Breast epithelium (tissue), 4 donors: ENCODE measurements around the gene PWWP2A. TPM values are rescaled to one million over a fixed set of nuclear protein-coding genes. Genes with fewer than 3 reads are reported as not detected.

ENCODE experiments used
- DNase-seq, 2 donors: peaks; one replicate each; pipeline ENCODE4 v3.0.0-alpha.2; 2019; ENCODE audit warnings: low spot score in 2 of 2
- H3K27ac ChIP-seq, 2 donors: fragments of 200-600 bp; sonication (generic) in 1 of 2; one replicate each; pipeline ENCODE4 v1.5.1; 2016 to 2019; ENCODE audit warnings: mild to moderate bottlenecking in 1 of 2
- H3K27me3 ChIP-seq, 2 donors: fragments of 200-600 bp; sonication (generic) in 1 of 2; one replicate each; pipeline versions ENCODE4 v1.5.1 to v1.6.0; 2017 to 2019; ENCODE audit warnings: control low read depth in 1 of 2, mild to moderate bottlenecking in 1 of 2
- H3K36me3 ChIP-seq: fragments of 200-600 bp; one replicate; pipeline ENCODE4 v1.5.1; 2019
- H3K4me1 ChIP-seq, 2 donors: fragments of 200-600 bp; sonication (generic); one replicate each; pipeline ENCODE4 v1.5.1; 2016 to 2019; ENCODE audit warnings: control low read depth in 1 of 2
- H3K4me3 ChIP-seq, 3 donors: fragments of 200-600 bp; sonication (generic); 1 replicate in 2 of 3; 2 replicates in 1 of 3; pipeline ENCODE4 v1.5.1; 2016 to 2019; ENCODE audit warnings: mild to moderate bottlenecking in 3 of 3, moderate library complexity in 2 of 3
- H3K9me3 ChIP-seq, 2 donors: fragments of 200-600 bp; sonication (generic) in 1 of 2; one replicate each; pipeline ENCODE4 v1.5.1; 2016 to 2019; ENCODE audit warnings: control low read depth in 1 of 2
- CTCF ChIP-seq, 3 donors: fragments of 450-650 bp; IDR thresholded peaks; one replicate each; pipeline ENCODE4 v1.5.1; 2016 to 2017; ENCODE audit warnings: antibody characterized with exemption in 3 of 3, mild to moderate bottlenecking in 3 of 3, moderate library complexity in 3 of 3
- POLR2A ChIP-seq: fragments of 450-650 bp; IDR thresholded peaks from one replicate; pipeline ENCODE4 v1.6.1; 2016; ENCODE audit warnings: antibody characterized with exemption, mild to moderate bottlenecking, moderate library complexity
- POLR2AphosphoS5 ChIP-seq, 3 donors: sonication (generic); formaldehyde crosslinking; IDR thresholded peaks; one replicate each; pipeline ENCODE4 v1.6.1; 2017; ENCODE audit warnings: antibody characterized with exemption in 3 of 3
- intact Hi-C: fragments of 100-400 bp; cut with DNase I; formaldehyde crosslinking; loops from one replicate; pipeline ENCODE4 v1.15.1; 2023; ENCODE audit warnings: low total_unique reads
- total RNA-seq, 3 donors: library from RNA; depleted of rRNA; stranded (reverse); fragments of >200 nt; gene quantifications; one replicate each; pipeline ENCODE4 v1.1.0, GENCODE V29; 2016

PWWP2A gene
- total RNA-seq, 3 donors from 2014 or later: 29.8 to 45.8 (median 39.3) TPM

GRCh38 chr5:160128632-160129031 is 9.4 kb upstream of the PWWP2A start:
- H3K27me3 ChIP-seq: no peaks in the 10 kb centered on the region
- no peak for DNase-seq
- intact Hi-C loops: no loop called here
- no peaks in the 10 kb centered on the region for H3K4me1 ChIP-seq
- H3K4me3 ChIP-seq: no peak overlapping the region
- no peaks in the 10 kb centered on the region for H3K36me3 ChIP-seq
- H3K9me3 ChIP-seq: no peaks in the 10 kb centered on the region
- TF ChIP-seq CTCF (IDR thresholded peaks at IDR 0.05): no peak
- no peak for TF ChIP-seq POLR2AphosphoS5 (IDR thresholded peaks at IDR 0.05)
- no peak for TF ChIP-seq POLR2A
- no peak overlapping the region for H3K27ac ChIP-seq

GRCh38 chr5:160119905-160120266 is 636 bp upstream of the PWWP2A start:
- Histone ChIP-seq H3K9me3 (no peaks in the 10 kb centered on the region), H3K27me3 (no peaks in the 10 kb centered on the region), H3K36me3 (no peaks in the 10 kb centered on the region), H3K4me1 (no peaks in the 10 kb centered on the region), H3K27ac (peak overlapping the region in 1 of 2 donors; percentile 13), H3K4me3 (peak overlapping the region in 1 of 3 donors; percentile 13)
- DNase-seq: no peak
- intact Hi-C loops: loop anchor here (10.0 kb wide), 1 partner anchor 45 kb away; no protein-coding TSS in a partner anchor
- TF ChIP-seq POLR2A (no peak), CTCF (IDR thresholded peaks at IDR 0.05) (peak in 1 of 3 donors; percentile 31), POLR2AphosphoS5 (IDR thresholded peaks at IDR 0.05) (no peak)

DNA sequence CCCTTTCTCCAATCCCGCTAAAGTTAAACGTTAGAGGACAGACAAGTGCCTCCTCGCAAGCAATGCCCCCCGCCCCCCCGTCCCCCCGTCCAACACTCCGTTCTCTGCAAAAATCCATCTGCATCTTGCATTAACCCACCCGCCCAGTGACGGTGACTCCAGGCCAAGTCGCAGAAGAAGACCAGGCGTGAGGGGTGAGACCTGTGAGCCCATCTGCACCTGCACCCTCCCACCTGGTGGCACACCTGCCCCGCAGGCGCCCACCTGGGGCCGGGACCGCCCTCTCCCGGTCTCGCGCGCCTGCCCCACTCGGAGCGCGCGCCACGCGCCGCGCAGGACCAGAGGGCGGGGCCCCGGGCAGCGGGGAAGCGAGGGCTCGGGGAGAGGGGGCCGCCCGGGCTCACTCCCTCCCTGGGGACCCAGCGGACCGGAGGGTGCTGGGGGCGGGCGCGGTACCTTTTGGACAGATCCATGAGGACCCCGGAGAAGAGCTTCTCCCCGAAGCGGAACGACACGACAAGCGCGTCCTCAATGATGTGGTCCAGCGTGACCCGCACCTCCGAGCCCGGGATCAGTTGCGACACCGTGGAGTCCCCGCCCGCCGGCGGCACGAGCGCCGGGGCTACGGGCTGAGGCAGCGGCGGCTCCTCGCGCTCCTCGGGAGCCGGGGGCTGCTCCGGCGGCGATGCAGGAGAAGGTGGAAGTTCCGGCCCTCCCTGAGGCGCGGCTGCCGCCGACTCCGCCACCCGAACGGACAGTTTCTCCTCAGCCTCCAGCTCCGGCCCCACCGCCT is 705 bp downstream of the PWWP2A start:
- TF ChIP-seq CTCF (IDR thresholded peaks at IDR 0.05) (no peak), POLR2A (no peak), POLR2AphosphoS5 (IDR thresholded peaks at IDR 0.05) (peak in 1 of 3 donors; percentile 19)
- intact Hi-C loops: loop anchor here (10.0 kb wide), 1 partner anchor 46 kb away; no protein-coding TSS in a partner anchor
- Histone ChIP-seq H3K4me3 (peak overlapping the region; percentile 90 to 98 (median 98)), H3K27me3 (no peaks in the 10 kb centered on the region), H3K27ac (peak overlapping the region; percentile 95 to 97), H3K9me3 (no peaks in the 10 kb centered on the region), H3K36me3 (no peaks in the 10 kb centered on the region), H3K4me1 (no peaks in the 10 kb centered on the region)
- peak; percentile 24 to 53 for DNase-seq

DNA sequence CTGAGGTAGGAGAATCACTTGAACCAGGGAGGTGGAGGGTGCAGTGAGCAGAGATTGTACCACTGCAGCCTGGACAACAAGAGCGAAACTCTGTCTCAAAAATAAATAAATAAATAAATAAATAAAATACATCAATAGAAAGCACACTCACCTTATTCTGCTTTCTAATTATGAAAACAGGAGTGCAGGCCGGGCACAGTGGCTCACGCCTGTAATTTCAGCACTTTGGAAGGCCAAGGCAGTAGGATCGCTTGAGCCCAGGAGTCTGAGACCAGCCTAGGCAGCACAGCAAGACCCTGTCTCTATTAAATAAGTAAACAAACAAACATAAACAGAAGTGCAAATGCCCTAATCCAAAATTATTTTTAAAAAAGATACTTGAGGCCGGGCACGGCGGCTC is 2.3 kb downstream of the PWWP2A start:
- TF ChIP-seq POLR2A: no peak
- no peak for TF ChIP-seq CTCF (IDR thresholded peaks at IDR 0.05)
- TF ChIP-seq POLR2AphosphoS5 (IDR thresholded peaks at IDR 0.05): no peak
- Histone ChIP-seq H3K36me3 (peaks cover 4% of the 10 kb centered on the region), H3K4me1 (no peaks in the 10 kb centered on the region), H3K27ac (no peak overlapping the region), H3K9me3 (no peaks in the 10 kb centered on the region), H3K27me3 (no peaks in the 10 kb centered on the region), H3K4me3 (no peak overlapping the region)
- intact Hi-C loops: loop anchor here (10.0 kb wide), 1 partner anchor 48 kb away; no protein-coding TSS in a partner anchor
- no peak for DNase-seq

- TF ChIP-seq POLR2AphosphoS5 (IDR thresholded peaks at IDR 0.05) (no peak), POLR2A (no peak), CTCF (IDR thresholded peaks at IDR 0.05) (no peak)
- DNase-seq: no peak
- Histone ChIP-seq H3K27ac (no peak overlapping the region), H3K36me3 (peaks cover 2% of the 10 kb centered on the region), H3K4me1 (no peaks in the 10 kb centered on the region), H3K4me3 (no peak overlapping the region), H3K9me3 (no peaks in the 10 kb centered on the region), H3K27me3 (no peaks in the 10 kb centered on the region)
- intact Hi-C loops: no loop called here
These were observed 11.1 kb downstream of the PWWP2A start for GRCh38 chr5:160108124-160108523.
